Measurements from ENCODE around the gene ANKS6. TPM values are rescaled to one million over a fixed set of nuclear protein-coding genes. Genes with fewer than 3 reads are reported as not detected.

The ANKS6 gene
- polyA plus RNA-seq, 4 donors, result 25.4 to 27.3 (median 26.3) TPM

DNA sequence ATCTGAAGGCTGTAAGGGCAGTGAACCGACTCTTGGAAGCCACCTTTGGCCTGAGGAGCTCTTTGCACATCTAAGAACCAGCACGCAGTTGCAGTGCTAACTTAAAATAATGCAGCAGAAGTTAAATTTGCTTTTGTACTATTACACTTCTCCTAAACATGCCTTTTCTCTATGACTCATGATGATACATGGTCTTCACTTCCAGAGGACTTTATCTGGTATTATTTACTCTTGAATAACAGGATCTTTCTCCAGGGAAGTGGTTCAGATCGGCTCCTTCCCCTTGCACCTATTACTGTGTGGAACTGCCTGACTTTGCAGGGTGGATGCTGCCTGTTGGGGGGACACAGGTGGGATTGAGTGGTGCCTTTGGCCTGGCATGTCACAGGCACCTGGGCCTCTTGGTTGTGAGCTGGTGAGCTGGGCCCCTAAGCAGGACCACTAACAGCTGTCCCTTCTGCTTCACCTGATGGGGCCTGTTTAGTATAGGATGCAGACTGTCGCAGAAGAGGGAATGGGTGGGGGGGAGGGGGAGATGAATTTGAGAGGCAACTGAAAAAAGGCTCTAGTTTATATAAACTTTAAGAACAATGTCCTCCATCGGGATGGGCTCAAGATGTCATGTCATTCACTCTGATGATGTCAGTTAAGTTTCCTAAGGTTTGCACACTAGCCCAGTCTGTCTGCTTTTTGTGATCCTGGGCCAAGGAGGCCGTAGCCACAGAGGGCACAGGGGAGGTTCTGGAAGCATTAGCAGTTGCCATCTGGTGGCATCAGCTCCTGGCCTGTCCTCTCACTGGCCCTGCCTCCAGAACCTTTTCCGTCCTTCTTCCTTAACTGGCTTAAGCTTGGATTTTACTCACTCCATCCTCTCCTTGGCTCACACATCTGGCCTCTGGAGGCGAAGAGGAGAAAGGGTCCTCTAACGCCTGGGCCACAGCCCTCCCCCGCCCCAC lies 53.8 kb downstream of the ANKS6 start:
- DNase-seq (ENCODE audit: low read depth in 4 of 4, low spot score in 3 of 4), result no peak

GRCh38 chr9:98740226-98740881 lies 56.0 kb downstream of the ANKS6 start:
- no peak for DNase-seq (ENCODE audit: low read depth in 4 of 4, low spot score in 3 of 4)

DNA sequence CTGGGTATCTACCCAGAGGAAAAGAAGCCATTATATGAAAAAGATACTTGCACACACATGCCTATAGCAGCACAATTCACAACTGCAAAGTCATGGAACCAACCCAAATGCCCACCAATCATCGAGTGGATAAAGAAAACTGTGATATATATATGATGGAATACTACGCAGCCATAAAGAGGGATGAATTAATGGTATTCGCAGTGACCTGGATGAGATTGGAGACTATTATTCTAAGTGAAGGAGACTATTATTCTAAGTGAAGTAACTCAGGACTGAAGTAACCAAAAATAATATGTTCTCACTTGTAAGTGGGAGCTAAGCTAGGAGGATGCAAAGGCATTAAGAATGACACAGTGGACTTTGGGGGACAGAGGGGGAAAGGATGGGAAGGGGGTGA lies 57.6 kb downstream of the ANKS6 start:
- no peak for DNase-seq (ENCODE audit: low read depth in 4 of 4, low spot score in 3 of 4)

DNA sequence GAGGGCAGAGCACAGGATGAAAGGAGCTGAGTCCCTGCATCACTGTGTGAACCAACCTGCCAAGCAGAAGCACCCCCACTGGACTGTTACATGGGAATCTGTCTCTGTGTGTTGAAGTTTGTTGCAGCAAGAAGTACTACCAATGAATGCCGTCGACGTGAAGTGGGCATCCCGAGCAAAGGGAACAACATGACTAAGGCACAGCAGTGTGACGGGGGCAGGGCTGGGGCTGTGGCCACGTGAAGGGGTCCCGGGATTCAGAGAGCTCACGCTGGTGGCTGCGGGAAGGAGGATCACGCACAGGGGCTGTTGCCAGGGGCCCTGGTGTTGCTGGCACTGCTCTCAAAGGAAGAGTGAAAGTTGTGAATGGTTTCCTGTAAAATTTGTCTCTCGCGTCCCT lies 60.1 kb downstream of the ANKS6 start:
- no peak for DNase-seq (ENCODE audit: low read depth in 4 of 4, low spot score in 3 of 4)

DNA sequence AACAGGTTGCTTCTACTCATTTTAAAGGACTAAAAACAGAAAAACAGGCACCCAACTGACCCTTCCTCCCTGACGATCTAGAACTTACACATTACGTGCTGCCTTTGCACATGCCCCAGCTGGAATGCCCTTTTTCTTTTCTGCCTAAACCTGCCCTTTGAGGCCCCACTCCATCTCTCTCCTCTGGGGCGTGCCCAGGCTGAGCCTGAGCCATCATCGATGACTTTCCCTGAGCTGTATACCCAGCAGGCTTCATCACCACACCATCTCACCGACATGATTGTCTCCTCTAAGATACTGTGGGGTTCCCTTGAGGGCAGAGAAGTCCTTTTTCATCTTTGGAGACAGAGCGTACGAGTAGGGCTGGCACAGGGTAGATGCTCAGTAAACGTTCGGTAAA lies 63.6 kb downstream of the ANKS6 start:
- DNase-seq (ENCODE audit: low read depth in 4 of 4, low spot score in 3 of 4), result no peak

GRCh38 chr9:98732091-98732490 lies 64.3 kb downstream of the ANKS6 start:
- DNase-seq (ENCODE audit: low read depth in 4 of 4, low spot score in 3 of 4), result no peak

DNA sequence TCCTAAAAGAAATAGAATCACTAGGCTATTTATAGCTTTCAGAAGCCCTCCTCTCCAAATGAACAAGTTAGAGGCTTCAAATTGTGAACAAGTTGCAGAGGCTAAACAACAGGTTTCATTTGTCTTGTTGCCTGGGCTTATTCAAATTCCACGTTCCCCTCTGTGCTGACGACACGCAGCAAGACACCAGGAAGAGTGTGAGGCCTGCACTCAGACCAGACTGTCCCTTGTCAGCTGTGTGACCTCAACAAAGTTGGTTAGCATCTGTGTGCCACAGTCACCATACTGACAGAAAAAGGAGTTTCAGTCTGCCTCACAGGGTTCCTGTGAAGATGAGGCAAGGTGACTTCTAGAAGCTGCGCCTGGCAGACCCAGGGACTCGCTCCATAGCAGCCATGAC lies 65.5 kb downstream of the ANKS6 start:
- DNase-seq (ENCODE audit: low read depth in 4 of 4, low spot score in 3 of 4), result no peak

DNA sequence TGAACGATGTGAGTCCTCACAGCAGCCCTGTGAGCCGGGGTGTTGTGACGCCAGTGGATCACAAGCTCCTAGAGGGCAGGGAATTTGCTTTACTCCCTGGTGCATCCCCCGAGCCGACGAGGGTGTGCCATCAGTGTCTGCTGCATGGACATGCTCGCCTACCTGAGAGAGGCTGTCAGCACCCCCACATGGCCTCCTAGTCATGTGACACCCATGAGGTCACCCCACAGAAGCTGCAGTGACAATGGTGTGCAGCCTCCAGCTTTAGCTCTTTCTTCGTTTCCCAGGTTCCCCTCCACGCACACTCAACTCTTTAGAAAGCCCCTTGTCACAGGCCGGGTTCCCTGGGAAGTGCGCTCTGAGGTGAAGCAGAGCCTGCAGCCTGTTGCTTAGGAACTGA lies 67.9 kb downstream of the ANKS6 start:
- DNase-seq (ENCODE audit: low read depth in 4 of 4, low spot score in 3 of 4), result no peak

- no peak for DNase-seq (ENCODE audit: low read depth in 4 of 4, low spot score in 3 of 4)
These were observed 68.9 kb downstream of the ANKS6 start for GRCh38 chr9:98727428-98727827.

DNA sequence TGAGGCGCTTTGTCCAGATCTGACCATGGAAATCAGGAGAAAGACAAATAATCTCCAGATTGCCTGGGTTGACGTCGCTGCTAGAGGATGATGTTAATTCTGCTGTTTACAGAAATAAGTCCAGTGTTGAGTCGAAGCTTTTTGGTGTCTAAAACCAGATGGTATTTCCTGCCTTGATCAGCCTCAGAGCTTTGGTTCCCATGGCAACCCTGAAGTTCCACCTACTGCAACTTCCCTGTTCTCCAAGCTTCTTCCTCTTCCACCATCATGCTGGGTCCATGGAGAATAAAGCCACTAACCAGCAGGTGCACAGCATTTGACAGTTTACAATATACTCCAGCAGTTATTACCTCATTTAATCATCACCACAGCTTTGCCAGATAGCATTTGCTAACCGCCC lies 69.6 kb downstream of the ANKS6 start:
- no peak for DNase-seq (ENCODE audit: low read depth in 4 of 4, low spot score in 3 of 4)

DNA sequence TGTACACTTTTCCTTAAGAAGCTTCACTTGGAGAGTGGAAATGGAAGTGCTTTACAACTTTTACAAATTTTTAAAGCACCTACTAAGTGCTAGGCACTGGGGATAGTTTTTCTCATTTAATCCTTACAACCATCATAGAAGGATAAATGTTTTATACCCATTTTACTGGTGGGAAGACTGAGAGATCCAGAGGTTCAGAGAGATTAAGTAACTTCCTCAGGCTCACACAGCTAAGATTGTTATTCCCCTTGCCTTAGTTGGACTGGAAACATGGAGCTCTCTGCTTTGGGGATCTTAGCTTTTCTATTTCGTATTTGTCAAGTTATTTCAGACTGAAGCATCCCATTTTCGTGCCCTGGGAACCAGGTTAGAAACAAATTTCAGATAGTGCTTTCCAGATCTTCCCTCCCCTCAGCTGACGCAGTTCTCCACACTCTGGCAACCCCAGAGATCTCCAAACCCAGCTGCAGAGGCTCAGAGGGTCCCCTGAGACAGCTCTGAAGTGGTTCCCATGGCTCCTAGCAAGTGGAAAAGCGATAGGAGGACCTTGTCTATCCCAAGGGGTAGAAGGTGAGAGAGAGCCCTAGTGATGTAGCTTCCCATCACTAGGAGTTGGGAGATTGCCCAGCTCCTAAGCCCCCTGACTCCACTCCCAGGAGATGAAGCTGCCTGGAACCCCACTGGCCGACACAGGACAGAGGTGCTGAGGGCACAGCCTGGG lies 71.4 kb downstream of the ANKS6 start:
- no peak for DNase-seq (ENCODE audit: low read depth in 4 of 4, low spot score in 3 of 4)

- no peak for DNase-seq (ENCODE audit: low read depth in 4 of 4, low spot score in 3 of 4)
These were observed 74.7 kb downstream of the ANKS6 start for GRCh38 chr9:98721643-98722042.

DNA sequence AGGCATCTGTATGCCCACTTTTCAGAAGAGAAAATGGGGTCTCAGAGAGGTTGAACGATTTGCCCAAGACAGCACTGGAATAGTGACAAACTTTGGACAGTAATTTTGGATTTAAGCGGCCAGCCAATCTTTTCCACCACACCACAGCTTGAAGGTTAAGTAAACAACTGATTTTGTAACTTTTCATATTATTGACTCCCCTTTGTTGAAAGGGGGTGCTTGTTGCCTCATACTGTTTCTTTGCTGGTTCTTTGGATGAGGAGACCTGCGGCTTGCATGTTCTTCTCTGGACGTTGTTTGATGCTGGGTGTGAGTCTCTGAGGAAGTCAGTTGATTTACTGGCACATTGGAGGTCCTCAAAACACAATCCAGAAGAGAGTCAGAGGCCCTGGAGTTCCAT lies 76.0 kb downstream of the ANKS6 start:
- no peak for DNase-seq (ENCODE audit: low read depth in 4 of 4, low spot score in 3 of 4)

- DNase-seq (ENCODE audit: low read depth in 4 of 4, low spot score in 3 of 4), result no peak
These were observed 77.3 kb downstream of the ANKS6 start for GRCh38 chr9:98719055-98719454.

DNA sequence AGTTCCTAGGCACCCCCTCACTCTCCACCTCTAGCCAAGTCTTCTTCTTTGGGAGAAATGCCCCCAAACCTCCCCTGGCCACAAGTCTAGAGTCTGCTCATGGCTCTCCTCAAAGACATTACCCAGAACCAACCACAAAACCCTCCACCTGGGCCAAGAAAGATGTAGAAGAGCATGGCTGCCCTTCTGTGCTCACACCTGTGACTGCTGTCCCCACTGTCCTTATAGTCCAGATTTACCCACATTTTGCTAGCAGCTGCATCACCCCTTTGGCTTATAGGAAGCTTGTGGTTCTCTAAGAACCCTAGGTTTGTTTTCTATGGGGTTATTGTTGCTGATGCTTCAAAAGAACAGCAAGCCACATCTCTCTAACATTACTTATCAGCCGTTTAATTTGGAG lies 81.5 kb downstream of the ANKS6 start:
- no peak for DNase-seq (ENCODE audit: low read depth in 4 of 4, low spot score in 3 of 4)

GRCh38 chr9:98712987-98713386 lies 83.4 kb downstream of the ANKS6 start:
- DNase-seq (ENCODE audit: low read depth in 4 of 4, low spot score in 3 of 4), result no peak

DNA sequence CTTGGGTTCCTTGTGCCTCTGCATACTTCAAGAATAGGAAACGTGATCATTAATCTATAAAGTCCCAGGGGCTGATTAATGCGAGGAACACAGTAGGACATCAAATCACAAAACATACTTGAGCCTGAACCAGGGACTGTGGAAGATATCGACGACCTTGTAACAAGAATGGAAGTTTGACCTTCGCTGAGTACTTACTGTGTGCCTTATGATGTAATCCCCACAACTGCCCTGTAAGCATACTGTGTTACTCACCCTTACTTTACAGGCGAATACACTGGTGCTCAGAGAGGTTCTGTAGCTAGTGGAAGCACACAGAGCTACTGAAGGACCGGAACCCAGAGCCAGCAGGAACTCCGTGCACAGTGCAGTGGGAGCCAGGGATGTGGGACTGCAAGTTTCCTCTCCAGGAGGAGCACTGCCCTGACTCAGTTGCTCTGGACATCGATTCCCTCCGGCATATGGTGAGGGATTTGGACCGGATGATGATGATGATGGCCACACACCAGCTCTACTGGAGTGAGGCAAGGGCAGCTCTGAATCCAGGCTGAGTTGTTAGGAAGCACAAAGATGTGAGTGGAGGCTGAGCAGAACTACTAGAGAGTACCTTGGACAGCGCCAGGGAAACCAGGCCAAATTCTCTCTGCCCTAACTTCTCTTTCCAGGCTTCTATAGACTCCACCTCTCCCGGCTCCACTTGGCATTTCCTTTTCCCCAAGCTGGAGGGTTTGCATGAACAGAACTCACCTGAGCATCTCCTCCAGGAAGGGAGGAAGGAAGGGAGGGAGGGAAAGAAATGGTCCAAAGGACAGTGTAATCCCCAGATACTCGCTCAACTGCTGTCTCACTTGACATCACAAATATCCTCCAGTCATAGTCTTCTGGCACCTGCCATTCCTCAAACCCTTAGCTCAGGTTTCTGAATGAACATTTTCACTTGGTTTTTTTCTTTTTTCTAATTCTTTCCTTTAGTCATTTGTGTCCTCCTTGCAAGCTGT lies 86.1 kb downstream of the ANKS6 start:
- peak in 3 of 4 donors; percentile 38 to 61 (median 43) for DNase-seq (ENCODE audit: low read depth in 4 of 4, low spot score in 3 of 4)

- no peak for DNase-seq (ENCODE audit: low read depth in 4 of 4, low spot score in 3 of 4)
These were observed 87.1 kb downstream of the ANKS6 start, which contains the start of gene GABBR2 for GRCh38 chr9:98708933-98709911. Gene GABBR2 (minus strand): TSS chr9:98708935. CDS start chr9:98708737, 198 bp downstream.
